Measurements from ENCODE around the gene PDIA6. TPM values are rescaled to one million over a fixed set of nuclear protein-coding genes. Genes with fewer than 3 reads are reported as not detected.

PDIA6 gene
- total RNA-seq, 1 experiment from 2014 or later = 254 TPM

GRCh38 chr2:10802657-10803056 is 9.9 kb downstream of the PDIA6 start:
- H3K4me1 Mint-ChIP-seq (ENCODE audit: insufficient read depth, unreplicated experiment) = peaks cover 5% of the 10 kb centered on the region
- H3K4me3 Mint-ChIP-seq (ENCODE audit: unreplicated experiment) = no peak overlapping the region
- CTCF ChIA-PET = interaction anchor here (0.6 to 0.8 kb wide), 2 partner anchors 9 to 36 kb away, joined by 3 to 4 read pairs; no protein-coding TSS in a partner anchor
- intact Hi-C loops (cut with micrococcal nuclease) = no loop called here
- no peak for TF ChIP-seq CTCF (IDR thresholded peaks at IDR 0.05; ENCODE audit: unreplicated experiment)
- no peak for DNase-seq (ENCODE audit: unreplicated experiment)
- POLR2A ChIA-PET = interaction anchor here (1.7 kb wide), 1 partner anchor 9 kb away, joined by 6 read pairs; no protein-coding TSS in a partner anchor
- no peak overlapping the region for H3K27ac Mint-ChIP-seq (ENCODE audit: low read depth, unreplicated experiment)
- no TSS peak for BruUV-seq (replicated peaks)
- H3K9me3 Mint-ChIP-seq (ENCODE audit: unreplicated experiment) = no peaks in the 10 kb centered on the region
- H3K27me3 Mint-ChIP-seq (ENCODE audit: insufficient read depth, unreplicated experiment) = no peaks in the 10 kb centered on the region
- peaks cover 44% of the 10 kb centered on the region for H3K36me3 Mint-ChIP-seq (ENCODE audit: insufficient read depth, unreplicated experiment)

- ChIA-PET CTCF (interaction anchor here (0.6 to 1.7 kb wide), 3 partner anchors 32 to 83 kb away, joined by 3 to 5 read pairs (median 3); no protein-coding TSS in a partner anchor), POLR2A (interaction anchor here (0.6 to 2.4 kb wide), 2 partner anchors 12 kb away, joined by 3 to 10 read pairs; partner anchors contain the start of gene PDIA6)
- DNase-seq (ENCODE audit: unreplicated experiment) = no peak
- Mint-ChIP-seq H3K27me3 (ENCODE audit: insufficient read depth, unreplicated experiment) (no peaks in the 10 kb centered on the region), H3K4me3 (ENCODE audit: unreplicated experiment) (no peak overlapping the region), H3K4me1 (ENCODE audit: insufficient read depth, unreplicated experiment) (peaks cover 5% of the 10 kb centered on the region), H3K9me3 (ENCODE audit: unreplicated experiment) (no peaks in the 10 kb centered on the region), H3K36me3 (ENCODE audit: insufficient read depth, unreplicated experiment) (peaks cover 69% of the 10 kb centered on the region), H3K27ac (ENCODE audit: low read depth, unreplicated experiment) (no peak overlapping the region)
- intact Hi-C loops (cut with micrococcal nuclease) = no loop called here
- no peak for TF ChIP-seq CTCF (IDR thresholded peaks at IDR 0.05; ENCODE audit: unreplicated experiment)
- BruUV-seq (replicated peaks) = no TSS peak
Observed at GRCh38 chr2:10800163-10800562, 12.4 kb downstream of the PDIA6 start.

GRCh38 chr2:10798783-10799182 is 13.8 kb downstream of the PDIA6 start:
- POLR2A ChIA-PET = interaction anchor here (2.4 kb wide), 1 partner anchor 14 kb away, joined by 10 read pairs; the partner anchor contains the start of gene PDIA6
- no peak for TF ChIP-seq CTCF (IDR thresholded peaks at IDR 0.05; ENCODE audit: unreplicated experiment)
- no TSS peak for BruUV-seq (replicated peaks)
- Mint-ChIP-seq H3K36me3 (ENCODE audit: insufficient read depth, unreplicated experiment) (peaks cover 79% of the 10 kb centered on the region), H3K27ac (ENCODE audit: low read depth, unreplicated experiment) (no peak overlapping the region), H3K9me3 (ENCODE audit: unreplicated experiment) (no peaks in the 10 kb centered on the region), H3K4me1 (ENCODE audit: insufficient read depth, unreplicated experiment) (peaks cover 5% of the 10 kb centered on the region), H3K27me3 (ENCODE audit: insufficient read depth, unreplicated experiment) (no peaks in the 10 kb centered on the region), H3K4me3 (ENCODE audit: unreplicated experiment) (no peak overlapping the region)
- intact Hi-C loops (cut with micrococcal nuclease) = no loop called here
- CTCF ChIA-PET = interaction anchor here (0.5 to 1.7 kb wide), 2 partner anchors 33 to 37 kb away, joined by 3 to 5 read pairs; no protein-coding TSS in a partner anchor
- no peak for DNase-seq (ENCODE audit: unreplicated experiment)

- H3K27me3 Mint-ChIP-seq (ENCODE audit: insufficient read depth, unreplicated experiment) = no peaks in the 10 kb centered on the region
- H3K27ac Mint-ChIP-seq (ENCODE audit: low read depth, unreplicated experiment) = no peak overlapping the region
- DNase-seq (ENCODE audit: unreplicated experiment) = no peak
- no peak for TF ChIP-seq CTCF (IDR thresholded peaks at IDR 0.05; ENCODE audit: unreplicated experiment)
- ChIA-PET POLR2A (interaction anchor here (0.7 kb wide), 1 partner anchor 79 kb away, joined by 5 read pairs; no protein-coding TSS in a partner anchor), CTCF (no interaction called here)
- peaks cover 5% of the 10 kb centered on the region for H3K4me1 Mint-ChIP-seq (ENCODE audit: insufficient read depth, unreplicated experiment)
- peaks cover 90% of the 10 kb centered on the region for H3K36me3 Mint-ChIP-seq (ENCODE audit: insufficient read depth, unreplicated experiment)
- BruUV-seq (replicated peaks) = no TSS peak
- no peak overlapping the region for H3K4me3 Mint-ChIP-seq (ENCODE audit: unreplicated experiment)
- no peaks in the 10 kb centered on the region for H3K9me3 Mint-ChIP-seq (ENCODE audit: unreplicated experiment)
- intact Hi-C loops (cut with micrococcal nuclease) = no loop called here
Observed at GRCh38 chr2:10796703-10797102, 15.9 kb downstream of the PDIA6 start.

Data from MCF 10A (cell line).